SU-DHL-6 (cell line): ENCODE results near the gene RFXANK.

ENCODE experiments used
- CTCF ChIP-seq: fragments of 200-600 bp; sonication (generic); IDR thresholded peaks from one replicate; pipeline ENCODE4 v1.5.1; 2017; ENCODE audit warnings: antibody characterized with exemption, mild to moderate bottlenecking, low read length, moderate library complexity; ENCODE audit not compliant: insufficient read depth, poor library complexity, severe bottlenecking
- EZH2phosphoT487 ChIP-seq: fragments of 200-600 bp; sonication (generic), shearing (Covaris generic); conservative IDR thresholded peaks from 2 replicates; pipeline ENCODE4 v1.6.1; 2018; ENCODE audit warnings: mild to moderate bottlenecking, antibody characterized with exemption, low read length, moderate library complexity, mixed read lengths

- TF ChIP-seq EZH2phosphoT487 (no peak), CTCF (no peak)
Observed at GRCh38 chr19:19240476-19240875, 48.4 kb downstream of the RFXANK start.
